DLD1 (cell line): ENCODE measurements around the gene VASH1.
"Not testable (repeated sequence)": the region's sequence is repeated elsewhere in the genome, so short reads cannot be mapped to it uniquely, and the experiment has no call there.

Experiments
- in situ Hi-C: cut with HindIII; loops from 2 replicates; pipeline ENCODE4 v1.10.0; 2017; ENCODE audit warnings: low sequenced_read_pairs

Gene VASH1

GRCh38 chr14:76761136-76761959 is at the start of gene VASH1:
Gene VASH1 (plus strand): TSS chr14:76761468. CDS start chr14:76762822, 1,354 bp downstream.
- in situ Hi-C loops = no loop called here

- in situ Hi-C loops = no loop called here
Measured at GRCh38 chr14:76713121-76713520, 48.1 kb upstream of the VASH1 start.

- in situ Hi-C loops = no loop called here
Measured at GRCh38 chr14:76714470-76714869, 46.8 kb upstream of the VASH1 start.

GRCh38 chr14:76715101-76715500 is 46.2 kb upstream of the VASH1 start:
- in situ Hi-C loops = no loop called here

GRCh38 chr14:76715511-76716081 is 45.7 kb upstream of the VASH1 start:
- in situ Hi-C loops = no loop called here

GRCh38 chr14:76716285-76716684 is 45.0 kb upstream of the VASH1 start:
- in situ Hi-C loops = no loop called here

GRCh38 chr14:76717508-76718290 is 43.6 kb upstream of the VASH1 start:
- in situ Hi-C loops = no loop called here

GRCh38 chr14:76718306-76719040 is 42.8 kb upstream of the VASH1 start:
- in situ Hi-C loops = no loop called here

- in situ Hi-C loops = no loop called here
Measured at GRCh38 chr14:76719666-76720065, 41.6 kb upstream of the VASH1 start.

- in situ Hi-C loops = no loop called here
Measured at GRCh38 chr14:76720382-76720813, 40.9 kb upstream of the VASH1 start.

GRCh38 chr14:76721506-76721905 is 39.8 kb upstream of the VASH1 start:
- in situ Hi-C loops = not testable (repeated sequence)

GRCh38 chr14:76724651-76725550 is 36.4 kb upstream of the VASH1 start:
- in situ Hi-C loops = no loop called here

GRCh38 chr14:76726551-76726970 is 34.7 kb upstream of the VASH1 start:
- in situ Hi-C loops = no loop called here

GRCh38 chr14:76727384-76727783 is 33.9 kb upstream of the VASH1 start:
- in situ Hi-C loops = no loop called here

GRCh38 chr14:76727901-76728300 is 33.4 kb upstream of the VASH1 start:
- in situ Hi-C loops = no loop called here

- in situ Hi-C loops = no loop called here
Measured at GRCh38 chr14:76729258-76729657, 32.0 kb upstream of the VASH1 start.

- in situ Hi-C loops = no loop called here
Measured at GRCh38 chr14:76729953-76730505, 31.2 kb upstream of the VASH1 start.

- in situ Hi-C loops = not testable (repeated sequence)
Measured at GRCh38 chr14:76734501-76734900, 26.8 kb upstream of the VASH1 start.

GRCh38 chr14:76736514-76736913 is 24.8 kb upstream of the VASH1 start:
- in situ Hi-C loops = no loop called here

GRCh38 chr14:76741074-76741473 is 20.2 kb upstream of the VASH1 start:
- in situ Hi-C loops = no loop called here
